Right lobe of liver (tissue), 6 donors: ENCODE measurements around the gene PCSK2. TPM values are rescaled to one million over a fixed set of nuclear protein-coding genes. Genes with fewer than 3 reads are reported as not detected.

ENCODE experiments used
- ATAC-seq, 4 donors: fragments of 200-7000 bp; cut with Tn5 transposase; one replicate each; pipeline ENCODE4 v1.9.1; 2020; ENCODE audit warnings: mild to moderate bottlenecking in 4 of 4, moderate library complexity in 4 of 4
- DNase-seq, 3 donors: peaks; one replicate each; pipeline ENCODE4 v3.0.0-alpha.2; 2020
- H3K27ac ChIP-seq, 3 donors: fragments of 200-600 bp; one replicate each; pipeline ENCODE4 v1.8.0; 2022
- H3K27me3 ChIP-seq, 2 donors: fragments of 200-600 bp; one replicate each; pipeline ENCODE4 v1.8.0; 2022
- H3K36me3 ChIP-seq, 4 donors: fragments of 200-600 bp; sonication (generic) in 1 of 4; one replicate each; pipeline versions ENCODE4 v1.5.1 to v1.8.0; 2017 to 2022; ENCODE audit warnings: control low read depth in 1 of 4
- H3K4me1 ChIP-seq, 4 donors: fragments of 200-600 bp; sonication (generic) in 1 of 4; one replicate each; pipeline versions ENCODE4 v1.5.1 to v1.8.0; 2017 to 2022; ENCODE audit warnings: control low read depth in 1 of 4
- H3K4me3 ChIP-seq, 3 donors: fragments of 200-600 bp; one replicate each; pipeline ENCODE4 v1.8.0; 2022
- H3K9me3 ChIP-seq, 4 donors: fragments of 200-600 bp; sonication (generic) in 1 of 4; one replicate each; pipeline versions ENCODE4 v1.5.1 to v1.8.0; 2017 to 2022; ENCODE audit warnings: control low read depth in 1 of 4
- POLR2A ChIP-seq: fragments of 450-650 bp; IDR thresholded peaks from one replicate; pipeline ENCODE4 v1.6.1; 2017; ENCODE audit warnings: antibody characterized with exemption, mild to moderate bottlenecking
- WGBS: methylation state at CpG from one replicate; pipeline ENCODE4 v1.1.6; 2018; ENCODE audit warnings: low coverage, low lambda C conversion rate; ENCODE audit not compliant: insufficient coverage; ENCODE audit errors: missing lambda C conversion rate; 5-methylcytosine and 5-hydroxymethylcytosine counted together
- intact Hi-C, 2 donors: fragments of 100-400 bp; cut with DNase I; formaldehyde crosslinking; loops; one replicate each; pipeline versions ENCODE4 v1.11.2 to v1.14.1; 2022
- total RNA-seq, 6 experiments: library from RNA; depleted of rRNA in 2 of 6; stranded (reverse); fragments of >200 nt in 2 of 6; fragmentation: NEBNext Ultra II Directional in 3 of 6; extraction: Animal tissue kit (Norgen Biotek cat#: 25700) in 3 of 6; gene quantifications; one replicate each; pipeline versions ENCODE4 v1.1.0 to v1.2.4, GENCODE V29; 2016 to 2023
- TF ChIP-seq, protein P1 (sequence below), 4 donors: fragments of 200-600 bp in 3 of 4; fragments of 450-650 bp in 1 of 4; IDR thresholded peaks; one replicate each; pipeline versions ENCODE4 v1.5.1 to v1.8.0; 2016 to 2022; ENCODE audit warnings: antibody characterized with exemption in 4 of 4, mild to moderate bottlenecking in 2 of 4
- donor health status: DM: no; HTN: yes; CAD: no.
- donor health status: DM: no; HTN: no; CAD: no.
- donor health status: DM: no; HTN: no; CAD: no.
- donor health status: DM: no; HTN: yes; CAD: no.
- donor health status: DM: no; HTN: yes; CAD: no.

The PCSK2 gene
- total RNA-seq, 6 experiments from 2014 or later, result 0.04 to 0.13 TPM; not detected in 4

DNA sequence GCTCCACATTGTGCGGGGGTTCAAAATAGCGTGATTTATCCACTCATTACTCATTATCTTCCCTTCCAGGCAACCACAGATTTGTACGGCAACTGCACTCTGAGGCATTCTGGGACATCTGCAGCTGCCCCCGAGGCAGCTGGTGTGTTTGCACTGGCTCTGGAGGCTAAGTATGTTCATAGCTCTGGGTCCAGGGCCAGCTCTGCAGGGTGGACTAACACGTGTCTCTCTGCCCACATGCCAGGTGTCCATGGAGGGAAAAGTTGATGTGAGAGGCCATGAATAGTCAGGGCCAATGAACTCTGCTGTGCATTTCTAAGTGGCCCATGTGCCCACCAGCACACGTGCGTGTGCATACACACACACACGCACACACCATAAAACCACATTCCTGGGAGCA lies 229.4 kb downstream of the PCSK2 start:
- ATAC-seq (no peak), DNase-seq (no peak)
- H3K4me3 ChIP-seq, result no peak overlapping the region
- 59% methylated on average over 5 of the region's 8 CpGs for WGBS
- H3K36me3 ChIP-seq, result no peaks in the 10 kb centered on the region
- H3K4me1 ChIP-seq, result no peaks in the 10 kb centered on the region
- H3K27ac ChIP-seq, result no peak overlapping the region
- TF ChIP-seq POLR2A, result no peak
- TF ChIP-seq, protein P1, sequence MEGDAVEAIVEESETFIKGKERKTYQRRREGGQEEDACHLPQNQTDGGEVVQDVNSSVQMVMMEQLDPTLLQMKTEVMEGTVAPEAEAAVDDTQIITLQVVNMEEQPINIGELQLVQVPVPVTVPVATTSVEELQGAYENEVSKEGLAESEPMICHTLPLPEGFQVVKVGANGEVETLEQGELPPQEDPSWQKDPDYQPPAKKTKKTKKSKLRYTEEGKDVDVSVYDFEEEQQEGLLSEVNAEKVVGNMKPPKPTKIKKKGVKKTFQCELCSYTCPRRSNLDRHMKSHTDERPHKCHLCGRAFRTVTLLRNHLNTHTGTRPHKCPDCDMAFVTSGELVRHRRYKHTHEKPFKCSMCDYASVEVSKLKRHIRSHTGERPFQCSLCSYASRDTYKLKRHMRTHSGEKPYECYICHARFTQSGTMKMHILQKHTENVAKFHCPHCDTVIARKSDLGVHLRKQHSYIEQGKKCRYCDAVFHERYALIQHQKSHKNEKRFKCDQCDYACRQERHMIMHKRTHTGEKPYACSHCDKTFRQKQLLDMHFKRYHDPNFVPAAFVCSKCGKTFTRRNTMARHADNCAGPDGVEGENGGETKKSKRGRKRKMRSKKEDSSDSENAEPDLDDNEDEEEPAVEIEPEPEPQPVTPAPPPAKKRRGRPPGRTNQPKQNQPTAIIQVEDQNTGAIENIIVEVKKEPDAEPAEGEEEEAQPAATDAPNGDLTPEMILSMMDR (IDR thresholded peaks at IDR 0.05), result no peak
- H3K9me3 ChIP-seq, result no peaks in the 10 kb centered on the region
- H3K27me3 ChIP-seq, result no peaks in the 10 kb centered on the region
- intact Hi-C loops, result no loop called here

DNA sequence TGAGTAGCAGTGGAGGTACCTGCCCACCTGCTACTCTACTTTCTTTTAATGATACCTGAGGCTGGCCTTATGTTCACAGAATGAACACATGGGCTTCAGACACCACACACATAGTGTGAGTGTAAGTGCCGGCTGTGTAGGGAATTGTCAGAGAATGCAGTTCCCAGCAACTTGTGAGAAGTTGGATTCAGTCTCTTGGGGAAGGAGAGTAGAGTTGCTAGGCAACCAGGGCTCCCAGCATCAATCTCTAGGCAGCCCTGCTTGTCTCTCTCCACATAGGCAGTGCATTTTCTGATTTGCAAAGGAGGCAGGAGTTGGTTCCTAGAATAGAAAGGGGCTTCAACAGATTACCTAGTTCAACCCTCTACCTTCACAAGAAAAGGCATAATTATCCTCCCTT lies 230.2 kb downstream of the PCSK2 start:
- no peak for TF ChIP-seq POLR2A
- TF ChIP-seq, protein P1 (IDR thresholded peaks at IDR 0.05), result no peak
- no peak overlapping the region for H3K27ac ChIP-seq
- H3K4me3 ChIP-seq, result no peak overlapping the region
- no peaks in the 10 kb centered on the region for H3K4me1 ChIP-seq
- intact Hi-C loops, result no loop called here
- H3K9me3 ChIP-seq, result no peaks in the 10 kb centered on the region
- no peaks in the 10 kb centered on the region for H3K27me3 ChIP-seq
- H3K36me3 ChIP-seq, result no peaks in the 10 kb centered on the region
- DNase-seq (no peak), ATAC-seq (no peak)
- WGBS, result 57% methylated on average over 1 of the region's 1 CpG

DNA sequence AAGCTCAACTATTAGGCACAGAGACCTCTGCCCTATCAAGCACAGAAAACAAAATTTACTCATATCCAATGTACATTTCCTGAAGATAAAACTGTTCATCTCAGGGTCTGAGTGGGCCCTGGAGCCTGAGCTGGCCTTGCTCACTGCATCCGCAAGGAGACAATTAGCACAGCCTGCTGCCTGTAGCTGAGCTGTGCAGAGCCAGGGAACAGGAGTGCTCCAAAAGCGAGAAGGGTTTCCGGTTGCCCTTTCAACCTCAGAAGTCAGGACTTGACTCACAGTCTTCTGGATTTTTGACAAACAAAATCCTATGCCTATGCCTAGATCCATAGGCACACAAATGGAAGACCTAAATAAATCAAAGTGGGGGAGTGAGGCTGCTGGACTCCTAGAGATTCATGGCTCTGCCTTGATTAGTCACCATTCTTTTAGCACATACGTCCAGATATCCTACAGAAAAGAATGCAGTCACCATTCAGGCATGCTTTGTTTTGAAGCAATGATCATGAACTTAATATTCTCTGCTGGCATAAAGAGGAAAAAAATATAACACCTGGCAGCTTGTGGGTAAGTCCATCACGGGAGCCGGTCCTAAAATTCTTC lies 230.8 kb downstream of the PCSK2 start:
- intact Hi-C loops, result no loop called here
- no peaks in the 10 kb centered on the region for H3K36me3 ChIP-seq
- H3K4me3 ChIP-seq, result no peak overlapping the region
- H3K4me1 ChIP-seq, result no peaks in the 10 kb centered on the region
- H3K9me3 ChIP-seq, result no peaks in the 10 kb centered on the region
- DNase-seq (no peak), ATAC-seq (no peak)
- H3K27ac ChIP-seq, result no peak overlapping the region
- H3K27me3 ChIP-seq, result no peaks in the 10 kb centered on the region
- WGBS, result 70% methylated on average over 5 of the region's 6 CpGs
- TF ChIP-seq, protein P1 (IDR thresholded peaks at IDR 0.05), result no peak
- no peak for TF ChIP-seq POLR2A

DNA sequence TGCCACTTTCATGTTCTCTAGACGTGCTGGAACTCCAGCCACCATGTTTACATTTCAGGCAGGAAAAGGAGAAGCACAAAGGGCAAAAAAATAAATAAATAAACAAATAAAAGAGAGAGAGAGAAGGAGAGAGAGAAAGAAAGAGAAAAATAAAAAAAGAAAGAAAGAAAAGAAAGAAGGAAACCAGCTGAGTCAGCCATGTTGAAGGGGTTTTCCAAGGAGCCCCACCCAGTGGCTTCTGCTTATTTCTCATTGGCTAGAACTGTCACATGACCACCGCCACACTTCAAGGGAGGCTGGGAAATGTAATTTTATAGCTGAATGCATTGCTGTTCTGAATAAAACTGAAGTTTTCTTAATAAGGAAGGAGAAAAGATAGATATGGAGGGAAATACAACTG lies 233.3 kb downstream of the PCSK2 start:
- H3K4me3 ChIP-seq, result no peak overlapping the region
- H3K9me3 ChIP-seq, result no peaks in the 10 kb centered on the region
- intact Hi-C loops, result no loop called here
- DNase-seq (no peak), ATAC-seq (no peak)
- H3K4me1 ChIP-seq, result no peaks in the 10 kb centered on the region
- H3K27me3 ChIP-seq, result no peaks in the 10 kb centered on the region
- WGBS, result 40% methylated on average over 2 of the region's 2 CpGs
- no peaks in the 10 kb centered on the region for H3K36me3 ChIP-seq
- TF ChIP-seq, protein P1 (IDR thresholded peaks at IDR 0.05), result no peak
- TF ChIP-seq POLR2A, result no peak
- no peak overlapping the region for H3K27ac ChIP-seq

DNA sequence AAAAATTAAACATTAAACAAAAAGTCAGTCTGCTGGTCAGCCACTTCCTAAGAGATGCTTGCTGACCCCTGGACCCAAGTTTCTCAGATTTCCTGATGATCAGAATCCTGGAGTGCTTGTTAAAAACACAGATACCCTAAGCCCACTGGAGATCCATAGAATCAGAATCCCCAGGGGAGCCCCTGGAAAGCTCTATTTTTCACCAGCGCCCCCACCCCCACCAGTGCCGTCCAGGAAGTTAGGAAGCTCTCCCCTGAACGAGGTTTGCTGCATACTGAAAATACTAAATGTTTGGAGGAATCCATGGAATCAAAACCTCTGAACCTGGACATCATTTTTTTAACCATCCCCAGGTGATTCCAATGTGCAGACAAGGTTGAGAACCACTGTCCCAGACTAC lies 235.1 kb downstream of the PCSK2 start:
- WGBS, result 25% methylated on average over 1 of the region's 3 CpGs
- Histone ChIP-seq H3K27ac (no peak overlapping the region), H3K27me3 (no peaks in the 10 kb centered on the region), H3K9me3 (no peaks in the 10 kb centered on the region), H3K4me1 (no peaks in the 10 kb centered on the region), H3K4me3 (no peak overlapping the region), H3K36me3 (no peaks in the 10 kb centered on the region)
- intact Hi-C loops, result no loop called here
- TF ChIP-seq, protein P1 (IDR thresholded peaks at IDR 0.05), result no peak
- no peak for TF ChIP-seq POLR2A
- DNase-seq (no peak), ATAC-seq (no peak)
